Measurements from ENCODE around the gene TBC1D5.

The TBC1D5 gene

DNA sequence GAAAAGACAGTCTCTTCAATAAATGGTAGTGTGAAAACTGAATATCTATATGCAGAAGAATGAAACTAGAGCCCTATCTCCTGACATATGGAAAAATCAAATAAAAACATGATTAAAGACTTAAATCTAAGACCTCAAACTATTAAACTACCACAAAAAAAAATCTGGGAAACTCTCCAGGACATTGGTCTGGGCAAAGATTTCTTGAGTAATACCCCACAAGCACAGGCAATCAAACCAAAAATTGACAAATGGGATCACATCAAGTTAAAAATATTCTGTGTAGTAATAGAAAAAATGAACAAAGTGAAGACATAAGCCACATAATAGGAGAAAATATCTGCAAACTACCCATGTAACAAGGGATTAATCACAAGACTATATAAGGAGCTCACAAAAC lies 286.4 kb downstream of the TBC1D5 start:
- DNase-seq, result no peak

GRCh38 chr3:17444865-17445264 lies 297.6 kb downstream of the TBC1D5 start:
- no peak for DNase-seq

DNA sequence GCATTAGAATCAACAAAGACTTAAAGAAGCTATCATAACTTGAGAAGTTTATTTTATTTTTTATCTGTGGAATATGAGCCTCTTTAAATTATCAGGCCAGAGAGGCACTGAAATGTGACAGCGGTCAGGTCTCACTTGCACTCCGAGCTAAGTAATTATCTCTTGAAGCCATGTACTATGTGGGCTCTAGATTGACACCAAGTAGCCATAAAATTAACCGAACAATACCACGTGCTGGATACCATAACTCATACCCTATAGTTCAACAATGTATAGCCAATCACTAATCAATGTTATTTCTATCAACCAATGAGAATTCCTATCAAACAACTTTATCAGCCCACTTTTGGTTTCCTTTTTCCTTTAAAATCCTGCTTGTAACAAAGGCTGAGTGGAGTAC lies 299.3 kb downstream of the TBC1D5 start:
- no peak for DNase-seq

- DNase-seq, result no peak
Measured at GRCh38 chr3:17442332-17443049, 299.9 kb downstream of the TBC1D5 start.

DNA sequence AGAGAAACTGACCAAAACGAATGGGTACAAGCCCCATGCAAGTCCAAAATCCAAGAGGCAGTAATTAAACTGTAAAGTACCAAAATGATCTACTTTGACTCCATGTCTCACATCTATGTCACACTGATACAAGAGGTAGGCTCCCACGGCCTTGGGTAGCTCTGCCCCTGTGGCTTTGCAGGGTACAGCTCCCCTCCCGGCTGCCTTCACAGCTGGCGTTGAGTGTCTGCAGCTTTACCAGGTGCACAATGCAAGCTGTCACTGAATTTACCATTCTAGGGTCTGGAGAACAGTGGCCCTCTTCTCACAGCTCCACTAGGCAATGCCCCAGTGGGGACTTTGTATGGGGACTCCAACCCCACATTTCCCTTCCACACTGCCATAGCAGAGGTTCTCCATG lies 308.6 kb downstream of the TBC1D5 start:
- no peak for DNase-seq

GRCh38 chr3:17432236-17432635 lies 310.2 kb downstream of the TBC1D5 start:
- DNase-seq, result no peak

GRCh38 chr3:17431484-17432045 lies 310.9 kb downstream of the TBC1D5 start:
- DNase-seq, result no peak

DNA sequence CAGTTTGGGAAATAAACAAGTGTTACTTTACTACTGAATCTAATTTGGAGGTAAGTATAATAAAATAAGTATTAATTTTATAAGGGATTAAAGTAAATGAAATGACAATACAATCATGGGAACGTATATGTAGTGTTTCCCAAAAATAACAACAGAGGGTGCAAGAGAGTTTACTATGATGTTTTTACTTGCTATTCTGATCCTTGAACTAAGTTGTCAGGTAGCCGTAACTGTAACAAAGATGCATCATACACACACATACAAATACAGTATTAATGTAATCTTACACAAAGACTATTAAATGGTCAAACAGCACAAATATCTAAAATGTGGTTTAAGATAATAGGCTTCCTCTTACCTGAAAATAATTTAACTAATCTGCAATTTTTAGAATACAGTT lies 311.4 kb downstream of the TBC1D5 start:
- peak; percentile 6 for DNase-seq

DNA sequence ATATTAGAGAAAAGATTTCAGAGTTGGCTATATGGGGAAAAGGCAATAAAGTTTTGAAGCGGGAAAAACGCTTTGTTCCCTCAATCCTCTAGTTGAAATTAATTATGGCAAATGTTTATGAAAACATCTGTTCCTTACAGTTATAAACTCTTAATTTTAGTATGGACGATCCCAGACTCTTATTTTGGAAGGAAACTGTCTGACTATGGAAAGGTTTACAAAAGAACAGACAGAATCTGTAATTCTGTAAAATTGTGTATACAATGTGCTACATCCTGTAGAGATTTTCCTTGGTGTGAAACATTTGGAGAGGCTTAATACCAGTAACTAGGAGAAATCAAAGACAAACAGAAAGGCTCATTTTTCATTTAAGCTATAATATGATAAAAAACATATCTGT lies 311.8 kb downstream of the TBC1D5 start:
- no peak for DNase-seq

- DNase-seq, result no peak
Measured at GRCh38 chr3:17423786-17424536, 318.5 kb downstream of the TBC1D5 start.

GRCh38 chr3:17422636-17423035 lies 319.8 kb downstream of the TBC1D5 start:
- DNase-seq, result no peak

DNA sequence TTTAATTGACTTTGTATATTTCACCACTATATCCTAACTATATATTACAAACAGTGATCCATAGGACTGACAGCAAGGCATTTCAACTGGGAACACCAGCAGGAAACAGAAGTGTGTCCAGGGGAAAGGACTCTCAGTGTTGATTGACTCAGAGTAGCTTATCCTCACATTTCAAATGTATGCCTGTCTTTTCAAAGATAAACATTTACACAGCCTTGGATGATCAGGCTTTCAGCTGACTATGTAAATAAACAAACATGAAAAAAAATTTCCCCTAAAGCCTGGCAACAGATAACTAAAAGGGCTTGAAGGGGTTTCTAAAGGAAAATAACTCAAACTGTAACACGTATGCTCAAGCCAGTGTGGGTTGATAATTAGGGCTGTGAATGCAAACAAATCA lies 321.8 kb downstream of the TBC1D5 start:
- DNase-seq, result no peak

DNA sequence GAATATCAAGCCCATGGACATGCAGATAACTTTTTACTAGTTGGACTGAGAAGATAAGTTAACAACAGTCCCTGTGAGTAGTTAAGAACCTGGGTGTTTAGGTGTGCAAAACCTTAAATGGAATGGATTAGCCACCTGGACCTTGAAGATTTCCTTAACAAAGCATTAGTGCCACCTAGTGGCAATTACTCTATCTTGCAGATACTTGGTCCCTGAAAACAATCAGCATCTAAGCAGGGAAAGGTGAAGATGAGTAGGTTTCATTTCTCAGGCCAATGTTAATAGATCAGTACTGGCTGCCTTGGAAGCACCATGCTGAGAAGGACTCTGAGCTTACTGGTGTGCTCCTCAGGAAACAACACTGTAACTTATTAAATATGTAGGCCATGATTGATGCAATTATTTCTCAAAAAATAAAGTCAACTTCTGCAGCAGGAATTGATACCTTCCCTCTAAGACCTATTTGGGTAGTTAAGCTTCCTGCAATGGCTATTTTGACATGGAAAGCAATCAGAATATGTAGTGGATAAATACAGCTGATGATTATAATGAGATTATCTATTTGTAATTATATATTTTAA lies 329.4 kb downstream of the TBC1D5 start:
- DNase-seq, result peak; percentile 18

DNA sequence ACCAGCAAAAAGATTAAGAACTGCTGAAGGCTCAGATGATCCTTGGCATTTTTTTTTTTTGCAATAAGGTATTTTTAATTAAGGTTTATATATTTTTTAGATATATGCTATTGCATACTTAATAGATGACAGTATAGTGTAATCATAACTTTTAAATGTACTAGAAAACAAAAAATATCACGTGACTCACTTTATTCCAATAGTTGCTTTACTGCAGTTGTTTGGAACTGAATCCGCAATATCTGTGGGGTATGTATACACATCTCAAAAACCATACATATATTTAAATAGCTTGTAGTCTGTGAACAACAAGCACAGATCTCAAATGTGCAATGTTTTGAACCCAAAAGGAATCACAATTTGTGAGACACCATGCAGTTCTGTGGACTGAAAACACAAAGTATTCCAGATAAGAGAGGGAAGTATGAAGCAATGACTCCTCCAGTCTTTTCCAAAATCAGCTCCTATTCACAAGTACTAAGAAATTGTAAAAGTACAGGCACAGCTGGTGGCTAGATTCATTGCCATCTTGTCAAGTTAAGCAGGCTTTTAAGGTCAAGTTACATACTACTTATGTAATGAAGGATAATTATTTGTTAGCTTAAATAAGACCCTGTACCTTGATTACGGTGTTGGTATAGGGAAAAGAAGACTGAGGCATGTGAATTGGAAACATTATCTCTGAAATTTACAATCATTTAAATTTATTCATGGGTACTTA lies 331.1 kb downstream of the TBC1D5 start:
- DNase-seq, result peak; percentile 1

- DNase-seq, result no peak
Measured at GRCh38 chr3:17407576-17407975, 334.9 kb downstream of the TBC1D5 start.

- DNase-seq, result no peak
Measured at GRCh38 chr3:17404548-17404947, 337.9 kb downstream of the TBC1D5 start.

GRCh38 chr3:17402442-17402841 lies 340.0 kb downstream of the TBC1D5 start:
- DNase-seq, result no peak

- no peak for DNase-seq
Measured at GRCh38 chr3:17401912-17402311, 340.5 kb downstream of the TBC1D5 start.

DNA sequence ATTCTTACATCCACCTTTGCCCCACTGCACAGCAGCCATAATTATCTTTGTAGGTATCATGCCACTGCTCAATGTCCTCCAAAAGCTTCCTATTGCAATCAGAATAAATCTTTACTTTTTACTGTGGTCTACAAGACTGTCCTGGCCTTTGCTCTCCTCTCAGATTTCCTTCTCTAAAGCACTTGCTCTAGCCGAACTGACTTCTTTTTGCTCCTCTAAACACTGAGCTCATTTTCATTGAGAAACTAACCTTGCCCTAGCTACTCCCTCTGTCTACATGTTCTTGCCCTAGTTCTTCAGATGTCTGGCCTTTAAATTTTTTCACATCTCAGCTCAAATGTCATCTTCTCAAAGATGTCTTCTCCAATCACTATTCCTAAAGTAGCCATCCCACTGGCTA lies 342.8 kb downstream of the TBC1D5 start:
- no peak for DNase-seq

- no peak for DNase-seq
Measured at GRCh38 chr3:17398959-17399551, 343.4 kb downstream of the TBC1D5 start.

- DNase-seq, result no peak
Measured at GRCh38 chr3:17396036-17396435, 346.4 kb downstream of the TBC1D5 start.

DNA sequence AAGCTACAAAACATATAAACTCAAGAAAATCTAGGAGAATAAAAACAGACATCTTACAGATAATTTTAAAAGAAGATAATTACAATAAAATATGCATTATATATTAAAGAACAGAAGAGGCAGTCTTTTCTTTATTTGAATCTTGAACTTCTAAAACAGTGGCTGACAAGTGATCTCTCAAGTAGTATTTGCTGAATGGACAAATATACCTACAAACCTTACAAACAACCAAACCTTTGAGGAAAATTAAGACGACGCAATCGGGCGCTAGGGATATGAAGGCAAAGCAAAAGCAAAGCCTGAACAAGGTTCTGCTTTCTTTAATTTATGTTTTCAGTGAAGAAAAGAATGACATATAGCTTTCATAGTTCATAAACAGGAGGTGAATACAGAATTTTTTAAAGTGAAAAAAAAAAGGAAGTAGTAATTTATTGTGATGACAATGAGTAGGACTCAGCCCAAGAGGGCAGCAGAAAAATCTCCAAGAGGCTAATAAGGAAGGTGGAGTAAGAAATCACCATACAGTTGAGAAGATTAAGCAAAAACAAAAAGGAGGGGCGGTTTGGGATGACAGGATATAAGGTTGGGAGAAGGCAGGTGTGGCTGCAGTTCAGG lies 347.8 kb downstream of the TBC1D5 start:
- DNase-seq, result no peak

Data from DMS79 treated with DMSO at 0.1 percent for 48 hours (cell line).